Measurements from ENCODE around the gene ATG9A. TPM values are rescaled to one million over a fixed set of nuclear protein-coding genes. Genes with fewer than 3 reads are reported as not detected.

The ATG9A gene
- total and polyA plus RNA-seq, 2 of the 8 experiments (the other 6 are each of a cell fraction or from before 2014, with no cell fraction given) = 43.6 to 66.8 TPM

- Histone ChIP-seq H2BK12ac (ENCODE audit: low read depth, low read length) (no peak overlapping the region), H3K27me3 (replicated peaks in 1 of 4; ENCODE audit: control insufficient read depth in 3 of 4, extremely low read depth in 1 of 4, insufficient read depth in 3 of 4, low read length in 3 of 4) (no peaks in the 10 kb centered on the region), H3K79me1 (ENCODE audit: low read depth, low read length) (no peaks in the 10 kb centered on the region), H2BK20ac (ENCODE audit: low read length) (no peak overlapping the region), H4K5ac (ENCODE audit: insufficient read length, low read depth, low read length) (no peak overlapping the region), H4K20me1 (replicated peaks in 1 of 2; ENCODE audit: control insufficient read depth in 1 of 2, insufficient read depth in 2 of 2, low read length in 2 of 2) (peaks cover 0 to 2% of the 10 kb centered on the region in 2 experiments), H2BK120ac (replicated peaks; ENCODE audit: low read depth, low read length) (no peak overlapping the region), H3K23me2 (ENCODE audit: low read depth, low read length) (peaks cover 2% of the 10 kb centered on the region), H3K14ac (ENCODE audit: insufficient read length) (no peak overlapping the region), H3K4me1 (replicated peaks in 1 of 4; ENCODE audit: control insufficient read depth in 3 of 4, insufficient read depth in 4 of 4, low read length in 3 of 4) (peaks cover 0 to 2% (median 0%) of the 10 kb centered on the region in 4 experiments; a peak in 2 of 7 replicates), H3K4me2 (ENCODE audit: insufficient read depth in 1 of 2, low read depth in 2 of 2, low read length in 2 of 2) (no peak overlapping the region), H3K23ac (ENCODE audit: insufficient read length) (no peak overlapping the region), H4K8ac (ENCODE audit: extremely low read depth, insufficient read depth, low read length) (no peak overlapping the region), H4K91ac (replicated peaks; ENCODE audit: insufficient read length, low read length) (no peak overlapping the region), H2AFZ (ENCODE audit: low read length) (no peak overlapping the region), H2BK5ac (ENCODE audit: low read depth, low read length) (no peak overlapping the region), H3K79me2 (ENCODE audit: control insufficient read depth in 1 of 2, insufficient read depth in 2 of 2, low read length in 2 of 2) (no peaks in the 10 kb centered on the region), H2BK15ac (ENCODE audit: low read length) (no peak overlapping the region), H2AK5ac (ENCODE audit: low read depth, low read length) (no peak overlapping the region), H3K56ac (replicated peaks; ENCODE audit: insufficient read length, low read depth, low read length) (no peak overlapping the region), H3K36me3 (ENCODE audit: control insufficient read depth in 2 of 4, insufficient read depth in 4 of 4, low read length in 3 of 4) (peaks cover 14 to 57% (median 29%) of the 10 kb centered on the region in 4 experiments), H3K4me3 (ENCODE audit: extremely low read depth in 1 of 4, insufficient read depth in 2 of 4, low read depth in 3 of 4, low read length in 4 of 4) (no peak overlapping the region), H3K9me3 (ENCODE audit: insufficient read depth in 2 of 2, low read depth in 1 of 2, low read length in 1 of 2) (no peaks in the 10 kb centered on the region), H3K4ac (replicated peaks; ENCODE audit: insufficient read length, low read depth, low read length) (no peak overlapping the region), H3K18ac (ENCODE audit: extremely low read depth, low read length) (no peak overlapping the region), H3K9ac (replicated peaks in 1 of 4; ENCODE audit: extremely low read depth in 1 of 4, low read depth in 3 of 4, low read length in 3 of 4) (no peak overlapping the region), H3K27ac (ENCODE audit: low read depth, low read length) (no peak overlapping the region)
- FAIRE-seq = no peak
- no peak for TF ChIP-seq PHF8 (conservative IDR thresholded peaks at IDR 0.05; ENCODE audit: low read depth, low read length)
- TF ChIP-seq POLR2A (IDR thresholded peaks at IDR 0.05; ENCODE audit: control extremely low read depth in 1 of 2, low read depth in 2 of 2, low read length in 2 of 2) = no peak
- no peak for TF ChIP-seq CREB1 (IDR thresholded peaks at IDR 0.05)
- TF ChIP-seq, protein P1, sequence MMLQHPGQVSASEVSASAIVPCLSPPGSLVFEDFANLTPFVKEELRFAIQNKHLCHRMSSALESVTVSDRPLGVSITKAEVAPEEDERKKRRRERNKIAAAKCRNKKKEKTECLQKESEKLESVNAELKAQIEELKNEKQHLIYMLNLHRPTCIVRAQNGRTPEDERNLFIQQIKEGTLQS (IDR thresholded peaks at IDR 0.05; ENCODE audit: insufficient read depth, low read depth, low read length) = no peak
- no peak for TF ChIP-seq RXRA (IDR thresholded peaks at IDR 0.05; ENCODE audit: insufficient read depth, low read depth, low read length)
- no peak for TF ChIP-seq KDM4A (IDR thresholded peaks at IDR 0.05; ENCODE audit: low read depth, low read length, severe bottlenecking)
- TF ChIP-seq, protein P2, sequence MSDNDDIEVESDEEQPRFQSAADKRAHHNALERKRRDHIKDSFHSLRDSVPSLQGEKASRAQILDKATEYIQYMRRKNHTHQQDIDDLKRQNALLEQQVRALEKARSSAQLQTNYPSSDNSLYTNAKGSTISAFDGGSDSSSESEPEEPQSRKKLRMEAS (IDR thresholded peaks at IDR 0.05) = no peak
- no peak for TF ChIP-seq SIN3A (conservative IDR thresholded peaks at IDR 0.05 in 1 of 2, IDR thresholded peaks at IDR 0.05 in 1 of 2; ENCODE audit: low read depth in 1 of 2, low read length in 2 of 2)
- no peak for TF ChIP-seq JUN (IDR thresholded peaks at IDR 0.05; ENCODE audit: low read depth, low read length)
- no peak for TF ChIP-seq E2F6 (IDR thresholded peaks at IDR 0.05)
- TF ChIP-seq SAP30 (IDR thresholded peaks at IDR 0.05; ENCODE audit: insufficient read depth, insufficient replicate concordance, low read length) = no peak
- no peak for TF ChIP-seq GTF2F1 (IDR thresholded peaks at IDR 0.05; ENCODE audit: borderline replicate concordance, low read depth, low read length)
- 98% methylated on average over 8 of the region's 8 CpGs; no CpG with 5 or more reads in 1 of the 2 experiments for WGBS, 2 experiments (ENCODE audit: extremely low coverage in 1 of 2, insufficient coverage in 1 of 2, insufficient read length in 1 of 2, insufficient replicate concordance in 2 of 2, low coverage in 1 of 2, low lambda C conversion rate in 2 of 2, missing lambda C conversion rate in 1 of 2)
- ChIA-PET POLR2A (ENCODE audit: partially characterized antibody) (interaction anchor here (0.6 to 1.5 kb wide), 7 partner anchors 11 to 50 kb away, joined by 3 to 7 read pairs (median 3); partner anchors contain the start of genes ANKZF1, ATG9A, GLB1L and STK16), CTCF (ENCODE audit: partially characterized antibody) (interaction anchor here (0.9 to 1.1 kb wide), 2 partner anchors 41 to 64 kb away, joined by 4 read pairs; no protein-coding TSS in a partner anchor)
- no peak for DNase-seq (ENCODE audit: low read depth in 1 of 2, low spot score in 2 of 2)
Observed at GRCh38 chr2:219213026-219213415, 16.4 kb downstream of the ATG9A start.
